Measurements from ENCODE around the gene PIBF1. TPM values are rescaled to one million over a fixed set of nuclear protein-coding genes. Genes with fewer than 3 reads are reported as not detected.
"Not testable (repeated sequence)": the region's sequence is repeated elsewhere in the genome, so short reads cannot be mapped to it uniquely, and the experiment has no call there.

Gene PIBF1
- total and polyA plus RNA-seq, 2 of the 4 experiments (the other 2 are of a cell fraction), result 5.1 to 13.3 TPM

GRCh38 chr13:72784679-72785078 lies 2.7 kb downstream of the PIBF1 start:
- H3K14ac ChIP-seq (replicated peaks; ENCODE audit: low read depth, low read length); in situ Hi-C loops (cut with MboI; ENCODE audit: low sequenced_read_pairs); H3K18ac ChIP-seq (ENCODE audit: low read depth, low read length); H2AFZ ChIP-seq (replicated peaks; ENCODE audit: low read length, poor library complexity); DNase-seq; H3K4me1 ChIP-seq (ENCODE audit: control insufficient read depth, insufficient read depth, low read length); dilution Hi-C loops (cut with HindIII; ENCODE audit: low sequenced_read_pairs, unreplicated experiment); CTCF ChIA-PET; H3K4me2 ChIP-seq (ENCODE audit: low read depth, low read length); ATAC-seq (ENCODE audit: low read depth); H3K27ac ChIP-seq (ENCODE audit: insufficient read depth, low read length); H2AK9ac ChIP-seq (replicated peaks; ENCODE audit: low read depth, low read length, poor library complexity); H2BK5ac ChIP-seq (ENCODE audit: low read depth, low read length, poor library complexity, severe bottlenecking); H3K56ac ChIP-seq (ENCODE audit: extremely low read depth, insufficient read depth, low read length); H2BK15ac ChIP-seq (ENCODE audit: low read depth, low read length); H3K4me3 ChIP-seq (ENCODE audit: insufficient read depth, low read depth, low read length); H2BK120ac ChIP-seq (ENCODE audit: low read depth, low read length); H4K20me1 ChIP-seq (ENCODE audit: insufficient read depth, low read length); H3K23ac ChIP-seq (ENCODE audit: low read depth, low read length); POLR2A ChIA-PET (ENCODE audit: unreplicated experiment); H3K4ac ChIP-seq (ENCODE audit: low read depth, low read length); H4K5ac ChIP-seq (ENCODE audit: low read depth, low read length); H4K8ac ChIP-seq (ENCODE audit: low read depth in 2 of 2, low read length in 2 of 2); intact Hi-C loops (cut with micrococcal nuclease); H2AK5ac ChIP-seq (ENCODE audit: low read depth, low read length); H3K27me3 ChIP-seq (ENCODE audit: control insufficient read depth, insufficient read depth, low read length); H3K9ac ChIP-seq (ENCODE audit: low read depth, low read length); H4K91ac ChIP-seq (ENCODE audit: insufficient read depth, low read depth, low read length); H3K9me3 ChIP-seq (ENCODE audit: control insufficient read depth, insufficient read depth, low read length); H2BK20ac ChIP-seq (ENCODE audit: low read depth, low read length); BruUV-seq (replicated peaks); H3K36me3 ChIP-seq (ENCODE audit: control insufficient read depth, insufficient read depth, low read length); H3K9me1 ChIP-seq (ENCODE audit: insufficient read depth, low read length): not testable (repeated sequence)
- peaks cover 21 to 53% of the 10 kb centered on the region in 2 experiments for H3K79me1 ChIP-seq (ENCODE audit: low read depth in 1 of 2, low read length in 2 of 2)
- 100% methylated on average over 1 of the region's 4 CpGs; no CpG with 5 or more reads in 1 of the 2 experiments for WGBS, 2 experiments (ENCODE audit: extremely low coverage in 2 of 2, insufficient read length in 1 of 2)

Measured in IMR-90 (cell line).